ENCODE measurements around the gene HINFP.
A peak's percentile ranks its signal among the peaks of the same experiment; 100 is the strongest.
"Not testable (repeated sequence)": the region's sequence is repeated elsewhere in the genome, so short reads cannot be mapped to it uniquely, and the experiment has no call there.

The HINFP gene

GRCh38 chr11:119118946-119119345 is 2.4 kb upstream of the HINFP start:
- no peak for DNase-seq

- peak in 1 of 2 experiments; percentile 21 for DNase-seq
Observed at GRCh38 chr11:119120639-119121007, 757 bp upstream of the HINFP start.

- no peak for DNase-seq
Observed at GRCh38 chr11:119121811-119122124, 388 bp downstream of the HINFP start.

- DNase-seq = no peak
Observed at GRCh38 chr11:119125821-119126220, 4.4 kb downstream of the HINFP start.

- no peak for DNase-seq
Observed at GRCh38 chr11:119126675-119127268, 5.4 kb downstream of the HINFP start.

- DNase-seq = no peak
Observed at GRCh38 chr11:119130662-119131061, 9.3 kb downstream of the HINFP start.

- no peak for DNase-seq
Observed at GRCh38 chr11:119134389-119134978, 13.1 kb downstream of the HINFP start.

GRCh38 chr11:119139276-119139675 is 17.9 kb downstream of the HINFP start:
- not testable (repeated sequence) for DNase-seq

GRCh38 chr11:119144825-119145486 is 23.6 kb downstream of the HINFP start:
- peak; percentile 19 to 42 for DNase-seq

GRCh38 chr11:119145551-119145950 is 24.2 kb downstream of the HINFP start:
- DNase-seq = no peak

- DNase-seq = no peak
Observed at GRCh38 chr11:119147604-119148333, 26.4 kb downstream of the HINFP start.

- DNase-seq = no peak
Observed at GRCh38 chr11:119148720-119149017, 27.3 kb downstream of the HINFP start.

GRCh38 chr11:119149018-119149785 is 27.8 kb downstream of the HINFP start, which contains the start of gene ABCG4:
TSS of gene ABCG4 (plus strand) at chr11:119149052. CDS start at chr11:119149966, 914 bp downstream.
- peak; percentile 23 to 26 for DNase-seq

GRCh38 chr11:119149786-119150275 is 28.5 kb downstream of the HINFP start:
- DNase-seq = no peak

GRCh38 chr11:119152043-119152442 is 30.7 kb downstream of the HINFP start:
- DNase-seq = no peak

GRCh38 chr11:119152604-119153003 is 31.2 kb downstream of the HINFP start:
- no peak for DNase-seq

GRCh38 chr11:119153049-119153818 is 31.9 kb downstream of the HINFP start:
- DNase-seq = no peak

GRCh38 chr11:119154178-119154577 is 32.8 kb downstream of the HINFP start:
- DNase-seq = no peak

- no peak for DNase-seq
Observed at GRCh38 chr11:119155733-119156492, 34.5 kb downstream of the HINFP start.

- DNase-seq = no peak
Observed at GRCh38 chr11:119156496-119156895, 35.1 kb downstream of the HINFP start.

GRCh38 chr11:119157063-119157462 is 35.7 kb downstream of the HINFP start:
- no peak for DNase-seq
